MV-4-11 (cell line): ENCODE measurements around the gene LENG1.

Experiments used
- DNase-seq: peaks from one replicate; lab custom pipeline; 2025; lab: John Stamatoyannopoulos, UW

LENG1 gene

GRCh38 chr19:54164369-54165068 lies 5.0 kb upstream of the LENG1 start:
- peak; percentile 79 for DNase-seq

- DNase-seq = no peak
Measured at GRCh38 chr19:54162884-54163283, 3.4 kb upstream of the LENG1 start.

GRCh38 chr19:54162241-54162805 lies 2.8 kb upstream of the LENG1 start:
- peak; percentile 96 for DNase-seq

DNA sequence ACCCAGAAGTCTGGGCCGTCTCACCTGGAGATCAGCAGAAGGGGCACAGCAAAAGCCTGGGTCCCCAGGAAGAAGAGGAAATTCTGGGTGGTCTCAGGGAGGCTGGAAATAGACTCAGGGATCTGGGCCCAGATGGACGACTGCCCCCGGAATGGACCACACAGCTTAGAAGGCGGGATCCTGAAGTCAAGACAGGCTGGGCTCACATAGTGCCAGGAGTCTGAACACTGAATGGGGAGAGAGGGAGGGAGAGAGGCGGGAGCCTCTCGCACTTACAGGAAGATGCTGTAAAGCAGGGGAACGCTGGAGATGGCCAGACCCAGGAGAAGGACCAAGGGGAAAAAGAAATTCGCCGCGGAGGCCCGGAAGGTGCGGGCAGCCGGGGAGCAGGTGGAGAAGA lies 1.3 kb upstream of the LENG1 start:
- no peak for DNase-seq

DNA sequence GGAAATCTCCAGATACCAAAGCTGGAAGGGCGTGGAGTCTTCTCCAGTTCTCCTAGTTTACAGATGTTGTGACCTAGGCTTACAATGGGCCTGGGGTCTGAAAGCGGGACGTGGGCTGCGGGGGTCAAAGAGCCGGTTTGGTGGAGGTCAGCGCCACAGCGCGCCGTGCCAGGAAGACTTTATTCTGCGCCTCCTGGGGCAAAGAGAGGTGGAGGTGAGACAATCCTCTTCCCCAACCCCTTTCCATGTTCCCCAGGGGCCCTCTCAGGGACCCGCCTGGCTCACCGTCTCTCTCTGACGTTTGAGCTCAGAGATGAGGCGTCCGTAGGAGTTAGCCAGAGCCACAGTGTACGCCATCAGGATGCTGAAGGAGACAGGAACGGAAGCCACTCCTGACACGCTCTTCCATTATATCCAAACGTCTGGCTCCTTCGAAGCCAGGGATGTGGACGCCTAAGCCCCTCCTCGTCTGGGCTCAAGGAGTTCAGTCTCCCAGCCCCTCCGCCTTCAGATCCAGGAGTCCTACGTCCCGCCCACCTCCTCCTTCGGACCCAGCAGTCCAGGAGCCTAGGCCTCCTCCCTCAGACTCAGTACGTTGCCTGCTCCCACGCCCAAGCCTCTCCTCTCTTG lies 776 bp upstream of the LENG1 start:
- DNase-seq = no peak

GRCh38 chr19:54158812-54159351 lies 639 bp downstream of the LENG1 start:
- DNase-seq = peak; percentile 76

DNA sequence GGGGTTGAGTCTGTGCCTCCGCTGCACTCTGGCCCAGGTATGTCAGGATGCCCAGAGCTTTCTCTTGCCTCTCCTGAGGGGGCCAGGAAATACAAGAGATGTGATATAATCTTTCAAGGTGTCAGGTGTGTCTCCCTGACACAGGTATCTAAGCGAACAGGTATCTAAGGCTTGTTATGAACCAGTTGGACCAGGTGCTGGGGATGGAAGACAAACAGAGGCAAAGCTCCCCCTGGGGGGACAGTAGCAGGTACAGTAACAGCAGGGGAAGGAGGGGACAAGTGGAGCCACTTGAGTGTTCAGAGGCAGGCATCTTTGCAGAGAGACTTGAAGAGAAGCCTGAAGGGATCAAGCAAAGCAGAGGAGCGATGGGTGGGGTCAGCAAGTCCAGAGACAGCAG lies 2.6 kb downstream of the LENG1 start:
- DNase-seq = no peak

- no peak for DNase-seq
Measured at GRCh38 chr19:54156490-54156889, 3.0 kb downstream of the LENG1 start.

DNA sequence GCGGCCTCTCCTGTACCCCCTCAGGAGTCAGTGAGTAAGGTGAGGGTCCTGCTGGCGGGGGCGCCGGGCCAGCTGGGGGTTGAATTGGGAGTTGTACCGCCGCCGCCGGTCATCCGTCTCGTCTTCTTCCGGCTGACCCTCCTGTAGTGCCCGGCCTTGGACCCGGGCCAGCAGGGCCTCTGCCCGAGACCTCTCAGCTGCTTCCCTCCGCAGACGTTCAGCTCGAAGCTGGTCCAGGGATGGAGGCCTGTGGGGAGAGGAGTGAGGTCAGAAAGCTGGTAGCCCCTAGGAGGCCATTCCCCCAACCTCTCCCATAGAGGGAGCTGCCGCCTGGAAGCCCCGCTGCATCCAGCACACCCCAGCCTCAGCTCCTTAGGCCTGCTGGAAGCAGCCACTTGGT lies 3.8 kb downstream of the LENG1 start:
- no peak for DNase-seq

GRCh38 chr19:54154603-54155345 lies 4.7 kb downstream of the LENG1 start:
- DNase-seq = no peak

DNA sequence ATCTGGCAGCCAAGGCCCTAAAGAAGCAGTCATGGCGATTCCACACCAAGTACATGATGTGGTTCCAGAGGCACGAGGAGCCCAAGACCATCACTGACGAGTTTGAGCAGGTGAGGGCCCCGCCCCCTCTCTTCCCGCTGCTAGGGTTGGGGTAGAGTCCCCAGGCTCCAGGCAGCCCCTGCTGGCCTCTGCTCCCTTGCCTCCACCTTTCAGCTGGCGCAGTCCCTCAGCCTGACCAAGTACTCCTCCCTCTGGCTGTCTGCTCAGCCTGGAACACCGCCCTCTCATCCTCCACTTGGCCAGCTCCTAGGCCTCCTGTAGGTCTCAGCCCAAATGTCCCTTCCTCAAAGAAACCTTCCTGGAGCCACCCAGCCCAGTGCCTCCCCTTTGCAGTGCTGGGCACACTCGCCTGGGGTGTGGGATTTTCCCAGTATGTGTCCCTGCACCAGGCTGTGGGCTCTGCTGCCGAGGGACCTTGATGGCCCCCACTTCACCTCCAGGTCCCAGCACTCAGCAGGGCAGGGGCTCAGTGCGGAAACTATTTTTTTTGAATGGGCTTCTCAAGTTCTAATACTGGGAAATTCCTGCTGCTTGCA lies 5.7 kb downstream of the LENG1 start:
- DNase-seq = no peak

- no peak for DNase-seq
Measured at GRCh38 chr19:54152878-54153524, 6.5 kb downstream of the LENG1 start.

DNA sequence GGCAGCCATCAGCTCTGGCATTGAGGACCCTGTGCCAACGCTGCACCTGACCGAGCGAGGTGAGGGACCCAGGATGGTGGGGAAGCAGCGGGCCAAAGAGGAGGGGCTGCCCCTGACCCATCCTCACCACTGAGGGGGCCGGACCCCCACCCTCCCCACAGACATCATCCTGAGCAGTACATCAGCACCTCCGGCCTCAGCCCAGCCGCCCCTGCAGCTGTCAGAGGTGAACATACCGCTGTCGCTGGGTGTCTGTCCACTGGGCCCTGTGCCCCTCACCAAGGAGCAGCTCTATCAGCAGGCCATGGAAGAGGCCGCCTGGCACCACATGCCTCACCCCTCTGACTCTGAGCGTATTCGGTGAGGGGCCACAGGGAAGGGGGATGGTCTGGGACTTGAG lies 7.3 kb downstream of the LENG1 start:
- no peak for DNase-seq

GRCh38 chr19:54151362-54152035 lies 8.0 kb downstream of the LENG1 start:
- no peak for DNase-seq

- no peak for DNase-seq
Measured at GRCh38 chr19:54149021-54149812, 10.3 kb downstream of the LENG1 start.

DNA sequence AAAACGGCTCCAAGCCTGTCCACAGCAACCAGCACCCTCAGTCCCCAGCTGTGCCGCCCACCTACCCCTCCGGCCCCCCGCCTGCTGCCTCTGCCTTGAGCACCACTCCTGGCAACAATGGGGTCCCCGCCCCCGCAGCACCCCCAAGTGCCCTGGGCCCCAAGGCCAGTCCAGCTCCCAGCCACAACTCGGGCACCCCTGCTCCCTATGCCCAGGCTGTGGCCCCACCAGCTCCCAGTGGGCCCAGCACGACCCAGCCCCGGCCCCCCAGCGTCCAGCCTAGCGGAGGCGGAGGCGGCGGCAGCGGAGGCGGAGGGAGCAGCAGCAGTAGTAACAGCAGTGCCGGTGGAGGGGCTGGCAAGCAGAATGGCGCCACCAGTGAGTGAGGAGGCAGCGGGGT lies 11.4 kb downstream of the LENG1 start:
- DNase-seq = no peak

DNA sequence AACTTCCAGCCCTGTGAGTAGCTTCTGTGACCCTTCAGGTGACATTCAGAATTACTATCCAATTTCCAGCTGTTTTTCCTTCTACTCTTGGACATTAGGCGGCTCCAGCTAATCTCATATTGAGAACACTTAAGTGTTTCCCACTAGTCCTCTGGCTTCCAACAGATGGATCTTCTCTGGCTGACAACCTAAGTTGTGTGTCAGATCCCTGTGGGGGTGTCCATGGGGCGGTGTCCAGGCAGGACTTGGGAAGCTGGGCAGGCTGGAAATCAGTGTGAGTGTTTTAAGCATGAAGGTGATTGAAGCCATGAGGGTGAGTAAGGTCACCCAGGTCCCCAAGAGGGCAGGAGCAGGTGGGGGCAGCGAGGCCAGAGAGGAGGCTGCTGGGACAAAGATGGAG lies 11.8 kb downstream of the LENG1 start:
- DNase-seq = no peak

- no peak for DNase-seq
Measured at GRCh38 chr19:54145541-54146158, 13.9 kb downstream of the LENG1 start.

DNA sequence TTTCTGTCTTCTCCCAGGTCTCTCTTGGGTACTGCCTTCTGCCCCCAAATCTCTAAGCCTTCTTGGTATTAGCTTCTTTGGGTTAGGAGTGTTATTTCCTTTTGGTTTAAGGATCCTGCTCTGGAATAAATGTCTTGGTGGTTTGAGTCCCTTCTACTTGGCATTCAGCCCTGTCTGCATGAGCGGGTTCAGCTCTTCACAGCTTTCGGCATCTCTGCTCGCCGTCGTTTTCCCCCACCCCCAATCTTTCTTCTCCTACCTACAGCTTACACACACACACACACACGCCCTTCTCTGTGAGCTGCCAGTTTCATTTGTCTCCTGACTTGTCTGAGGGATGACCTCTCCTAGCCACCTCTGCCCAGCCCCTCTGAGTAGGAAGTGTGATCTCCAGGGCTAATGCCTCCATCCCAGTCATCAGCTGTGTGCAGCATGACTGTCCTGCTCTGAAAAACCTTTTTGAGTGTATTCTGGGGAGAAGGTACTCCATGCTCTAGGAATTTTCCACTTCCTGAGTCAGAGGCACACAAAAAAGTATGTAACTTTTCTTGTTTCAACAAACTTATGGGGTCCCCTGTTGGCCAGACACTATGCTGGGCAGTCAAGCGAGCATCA lies 17.2 kb downstream of the LENG1 start:
- no peak for DNase-seq
